ENCODE measurements around the gene GPC5. TPM values are rescaled to one million over a fixed set of nuclear protein-coding genes. Genes with fewer than 3 reads are reported as not detected.

GPC5 gene
- total RNA-seq, 1 experiment from 2014 or later = 0.15 TPM

DNA sequence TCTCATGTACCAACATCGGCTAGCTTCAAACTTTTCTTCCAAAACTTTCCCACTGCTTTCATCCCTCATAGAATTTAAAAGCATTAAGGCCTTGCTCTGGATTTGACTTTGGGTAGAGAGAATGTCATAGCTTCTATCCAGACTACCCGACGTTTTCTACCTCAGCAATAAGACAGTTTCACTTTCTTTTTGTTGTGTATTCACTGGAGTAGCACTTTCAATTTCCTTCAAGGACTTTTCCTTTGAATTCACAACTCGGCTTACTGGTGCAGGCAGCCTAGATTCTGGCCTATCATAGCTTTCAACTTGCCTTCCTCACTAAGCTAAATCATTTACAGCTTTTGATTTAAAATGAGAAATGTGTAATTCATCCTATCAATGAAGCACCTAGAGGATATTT, 1407.8 kb downstream of the GPC5 start:
- Histone ChIP-seq H3K79me2 (ENCODE audit: insufficient read depth, low read length) (no peaks in the 10 kb centered on the region), H2BK120ac (ENCODE audit: low read depth, low read length, poor library complexity, severe bottlenecking) (no peak overlapping the region), H2BK12ac (ENCODE audit: insufficient read length, low read depth, low read length) (no peak overlapping the region), H4K8ac (replicated peaks; ENCODE audit: insufficient read length, low read depth, low read length) (no peak overlapping the region), H3K56ac (ENCODE audit: insufficient read length, low read depth, low read length) (no peak overlapping the region), H2BK5ac (ENCODE audit: insufficient read length, low read length) (no peak overlapping the region), H4K91ac (ENCODE audit: insufficient read length, low read depth, low read length) (no peak overlapping the region), H2AK5ac (ENCODE audit: insufficient read length, low read length) (no peak overlapping the region), H3K18ac (ENCODE audit: insufficient read length, low read depth, low read length) (no peak overlapping the region), H3K14ac (ENCODE audit: insufficient read depth, low read length) (no peak overlapping the region), H2AFZ (ENCODE audit: low read length) (no peak overlapping the region), H3K9ac (ENCODE audit: extremely low read depth, insufficient read length, low read length) (no peak overlapping the region), H3K23me2 (ENCODE audit: insufficient read length, low read depth, low read length, poor library complexity, severe bottlenecking) (no peaks in the 10 kb centered on the region), H4K5ac (ENCODE audit: insufficient read length, low read depth, low read length) (no peak overlapping the region), H3K27me3 (ENCODE audit: insufficient read depth, low read length) (no peaks in the 10 kb centered on the region), H3T11ph (ENCODE audit: low read length) (no peak overlapping the region), H4K20me1 (ENCODE audit: control insufficient read depth, insufficient read depth, insufficient read length) (no peaks in the 10 kb centered on the region), H3K27ac (ENCODE audit: insufficient read length, low read depth, low read length) (no peak overlapping the region), H2BK15ac (ENCODE audit: low read depth, low read length) (no peak overlapping the region), H3K4me1 (ENCODE audit: insufficient read depth, low read length) (no peaks in the 10 kb centered on the region), H3K79me1 (ENCODE audit: insufficient read depth, low read depth, low read length, poor library complexity, severe bottlenecking) (no peaks in the 10 kb centered on the region), H3K23ac (ENCODE audit: insufficient read length, low read depth, low read length) (no peak overlapping the region), H3K9me3 (ENCODE audit: control insufficient read depth, low read depth, low read length) (no peaks in the 10 kb centered on the region), H2BK20ac (ENCODE audit: low read depth, low read length, poor library complexity, severe bottlenecking) (no peak overlapping the region), H3K4me2 (ENCODE audit: insufficient read depth, insufficient read length, low read length) (no peak overlapping the region), H3K4ac (ENCODE audit: low read depth, low read length) (no peak overlapping the region)
- Mint-ChIP-seq H3K4me1 (no peaks in the 10 kb centered on the region), H3K9me3 (no peaks in the 10 kb centered on the region), H3K27ac (no peak overlapping the region), H3K27me3 (ENCODE audit: low read depth) (no peaks in the 10 kb centered on the region), H3K36me3 (ENCODE audit: insufficient read depth in 1 of 3, low read depth in 3 of 3) (no peaks in the 10 kb centered on the region), H3K4me3 (no peak overlapping the region)
- no CpG with 5 or more reads among the region's 4 CpGs for WGBS (ENCODE audit: extremely low coverage, insufficient read length, low lambda C conversion rate)
- TF ChIP-seq, protein P1, sequence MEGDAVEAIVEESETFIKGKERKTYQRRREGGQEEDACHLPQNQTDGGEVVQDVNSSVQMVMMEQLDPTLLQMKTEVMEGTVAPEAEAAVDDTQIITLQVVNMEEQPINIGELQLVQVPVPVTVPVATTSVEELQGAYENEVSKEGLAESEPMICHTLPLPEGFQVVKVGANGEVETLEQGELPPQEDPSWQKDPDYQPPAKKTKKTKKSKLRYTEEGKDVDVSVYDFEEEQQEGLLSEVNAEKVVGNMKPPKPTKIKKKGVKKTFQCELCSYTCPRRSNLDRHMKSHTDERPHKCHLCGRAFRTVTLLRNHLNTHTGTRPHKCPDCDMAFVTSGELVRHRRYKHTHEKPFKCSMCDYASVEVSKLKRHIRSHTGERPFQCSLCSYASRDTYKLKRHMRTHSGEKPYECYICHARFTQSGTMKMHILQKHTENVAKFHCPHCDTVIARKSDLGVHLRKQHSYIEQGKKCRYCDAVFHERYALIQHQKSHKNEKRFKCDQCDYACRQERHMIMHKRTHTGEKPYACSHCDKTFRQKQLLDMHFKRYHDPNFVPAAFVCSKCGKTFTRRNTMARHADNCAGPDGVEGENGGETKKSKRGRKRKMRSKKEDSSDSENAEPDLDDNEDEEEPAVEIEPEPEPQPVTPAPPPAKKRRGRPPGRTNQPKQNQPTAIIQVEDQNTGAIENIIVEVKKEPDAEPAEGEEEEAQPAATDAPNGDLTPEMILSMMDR (conservative IDR thresholded peaks at IDR 0.05) = no peak
- no peak for DNase-seq

All from H9 (cell line).